H9 (cell line): ENCODE measurements around the gene SAV1. TPM values are rescaled to one million over a fixed set of nuclear protein-coding genes. Genes with fewer than 3 reads are reported as not detected.

Experiments
- DNase-seq: peaks from one replicate; pipeline ENCODE4 v3.0.0-alpha.2; 2017
- H2AFZ ChIP-seq: one replicate; pipeline ENCODE4 v1.6.1; 2013; ENCODE audit warnings: mild to moderate bottlenecking, low read length, control low read depth, moderate library complexity
- H2AK5ac ChIP-seq: 2 replicates; pipeline ENCODE4 v1.6.1; 2013; ENCODE audit warnings: low read length, control low read depth, mixed read lengths; ENCODE audit not compliant: insufficient read length
- H2BK120ac ChIP-seq: one replicate; pipeline ENCODE4 v1.6.1; 2013; ENCODE audit warnings: low read depth, mild to moderate bottlenecking, low read length, control low read depth, inconsistent platforms; ENCODE audit not compliant: poor library complexity, severe bottlenecking
- H2BK12ac ChIP-seq: 2 replicates; pipeline ENCODE4 v1.6.1; 2013; ENCODE audit warnings: low read length, control low read depth, mixed read lengths, low read depth; ENCODE audit not compliant: insufficient read length
- H2BK15ac ChIP-seq: 2 replicates; pipeline ENCODE4 v1.6.1; 2013; ENCODE audit warnings: low read depth, low read length, control low read depth
- H2BK20ac ChIP-seq: one replicate; pipeline ENCODE4 v1.6.1; 2013; ENCODE audit warnings: low read depth, mild to moderate bottlenecking, low read length, control low read depth, inconsistent platforms; ENCODE audit not compliant: poor library complexity, severe bottlenecking
- H2BK5ac ChIP-seq: 2 replicates; pipeline ENCODE4 v1.6.1; 2013; ENCODE audit warnings: low read length, control low read depth, mixed read lengths; ENCODE audit not compliant: insufficient read length
- H3K14ac ChIP-seq: 2 replicates; pipeline ENCODE4 v1.6.1; 2013; ENCODE audit warnings: low read length, control low read depth; ENCODE audit not compliant: insufficient read depth
- H3K18ac ChIP-seq: 2 replicates; pipeline ENCODE4 v1.6.1; 2013; ENCODE audit warnings: low read depth, mild to moderate bottlenecking, mixed read lengths, low read length, control low read depth; ENCODE audit not compliant: insufficient read length
- H3K23ac ChIP-seq: 2 replicates; pipeline ENCODE4 v1.6.1; 2013; ENCODE audit warnings: low read length, control low read depth, mixed read lengths, low read depth; ENCODE audit not compliant: insufficient read length
- H3K23me2 ChIP-seq: 2 replicates; pipeline ENCODE4 v1.6.1; 2013; ENCODE audit warnings: low read depth, mild to moderate bottlenecking, mixed read lengths, low read length, control low read depth; ENCODE audit not compliant: insufficient read length, poor library complexity, severe bottlenecking
- H3K27ac ChIP-seq: 2 replicates; pipeline ENCODE4 v1.5.1; 2013; ENCODE audit warnings: low read length, control low read depth, mixed read lengths, low read depth; ENCODE audit not compliant: insufficient read length
- H3K27me3 ChIP-seq: 2 replicates; pipeline ENCODE4 v1.6.1; 2013; ENCODE audit warnings: low read length, control low read depth, inconsistent platforms; ENCODE audit not compliant: insufficient read depth
- H3K4ac ChIP-seq: 2 replicates; pipeline ENCODE4 v1.6.1; 2013; ENCODE audit warnings: low read depth, mild to moderate bottlenecking, control low read depth, inconsistent platforms, low read length, moderate library complexity
- H3K4me1 ChIP-seq: 2 replicates; pipeline ENCODE4 v1.6.1; 2013; ENCODE audit warnings: low read length, control low read depth, inconsistent platforms; ENCODE audit not compliant: insufficient read depth
- H3K4me2 ChIP-seq: 2 replicates; pipeline ENCODE4 v1.6.1; 2013; ENCODE audit warnings: low read length, control low read depth, mixed read lengths; ENCODE audit not compliant: insufficient read length, insufficient read depth
- H3K56ac ChIP-seq: 2 replicates; pipeline ENCODE4 v1.6.1; 2013; ENCODE audit warnings: low read depth, mild to moderate bottlenecking, mixed read lengths, low read length, control low read depth; ENCODE audit not compliant: insufficient read length
- H3K79me1 ChIP-seq: 2 replicates; pipeline ENCODE4 v1.6.1; 2013; ENCODE audit warnings: low read depth, mild to moderate bottlenecking, moderate library complexity, low read length, control low read depth, inconsistent platforms; ENCODE audit not compliant: insufficient read depth, poor library complexity, severe bottlenecking
- H3K79me2 ChIP-seq: 2 replicates; pipeline ENCODE4 v1.6.1; 2013; ENCODE audit warnings: low read length, control low read depth, inconsistent platforms; ENCODE audit not compliant: insufficient read depth
- H3K9ac ChIP-seq: 2 replicates; pipeline ENCODE4 v1.6.1; 2013; ENCODE audit warnings: low read length, control low read depth, mixed read lengths; ENCODE audit not compliant: insufficient read length; ENCODE audit errors: extremely low read depth
- H3K9me3 ChIP-seq: one replicate; pipeline ENCODE4 v1.6.1; 2013; ENCODE audit warnings: low read depth, low read length, inconsistent platforms; ENCODE audit not compliant: control insufficient read depth
- H3T11ph ChIP-seq: one replicate; pipeline ENCODE4 v1.6.1; 2013; ENCODE audit warnings: mild to moderate bottlenecking, low read length, control low read depth, inconsistent platforms
- H4K20me1 ChIP-seq: one replicate; pipeline ENCODE4 v1.6.1; 2013; ENCODE audit not compliant: control insufficient read depth, insufficient read length, insufficient read depth
- H4K5ac ChIP-seq: 2 replicates; pipeline ENCODE4 v1.6.1; 2013; ENCODE audit warnings: low read depth, mild to moderate bottlenecking, mixed read lengths, low read length, control low read depth; ENCODE audit not compliant: insufficient read length
- H4K8ac ChIP-seq: replicated peaks from 2 replicates; pipeline ENCODE4 v1.6.1; 2013; ENCODE audit warnings: low read length, control low read depth, mixed read lengths, low read depth; ENCODE audit not compliant: insufficient read length
- H4K91ac ChIP-seq: 2 replicates; pipeline ENCODE4 v1.6.1; 2013; ENCODE audit warnings: low read depth, mild to moderate bottlenecking, moderate library complexity, mixed read lengths, low read length, control low read depth; ENCODE audit not compliant: insufficient read length
- H3K27ac Mint-ChIP-seq, 3 experiments: 2 replicates in 2 of 3; 3 replicates in 1 of 3; pipeline ENCODE4 v1.8.0; 2020 to 2021; ENCODE audit warnings: mixed read lengths in 3 of 3, mild to moderate bottlenecking in 1 of 3, moderate library complexity in 1 of 3
- H3K27me3 Mint-ChIP-seq: 2 replicates; pipeline ENCODE4 v1.8.0; 2021; ENCODE audit warnings: low read depth, mild to moderate bottlenecking, moderate library complexity, mixed read lengths
- H3K36me3 Mint-ChIP-seq, 3 experiments: 2 replicates in 2 of 3; 3 replicates in 1 of 3; pipeline ENCODE4 v1.8.0; 2020 to 2021; ENCODE audit warnings: low read depth in 3 of 3, mixed read lengths in 3 of 3; ENCODE audit not compliant: insufficient read depth in 1 of 3
- H3K4me1 Mint-ChIP-seq, 2 experiments: 2 replicates each; pipeline ENCODE4 v1.8.0; 2020; ENCODE audit warnings: mixed read lengths in 2 of 2
- H3K4me3 Mint-ChIP-seq, 2 experiments: 2 replicates in 1 of 2; 3 replicates in 1 of 2; pipeline ENCODE4 v1.8.0; 2020 to 2021; ENCODE audit warnings: mild to moderate bottlenecking in 2 of 2, mixed read lengths in 2 of 2, moderate library complexity in 1 of 2
- H3K9me3 Mint-ChIP-seq, 2 experiments: 2 replicates in 1 of 2; 3 replicates in 1 of 2; pipeline ENCODE4 v1.8.0; 2020; ENCODE audit warnings: mild to moderate bottlenecking in 2 of 2, mixed read lengths in 2 of 2, moderate library complexity in 1 of 2
- CTCF ChIP-seq: fragments of 200-600 bp; sonication (generic); conservative IDR thresholded peaks from 3 replicates; pipeline ENCODE4 v1.8.0; 2021; ENCODE audit warnings: antibody characterized with exemption, mild to moderate bottlenecking
- WGBS: extraction: QIAGEN DNeasy Blood & Tissue Kit; methylation state at CpG from one replicate; pipeline ENCODE4 v1.1.7; 2013; ENCODE audit warnings: missing lambda C conversion rate, low lambda C conversion rate, mixed read lengths; ENCODE audit not compliant: insufficient read length; ENCODE audit errors: extremely low coverage; 5-methylcytosine and 5-hydroxymethylcytosine counted together
- total RNA-seq: library from RNA; stranded (reverse); gene quantifications from 2 replicates; pipeline ENCODE4 v1.2.1, GENCODE V29; 2021

The SAV1 gene
- total RNA-seq, 1 experiment from 2014 or later: 57.3 TPM

- Histone ChIP-seq H3K27ac (no peak overlapping the region), H4K5ac (no peak overlapping the region), H3K56ac (no peak overlapping the region), H3K4me2 (no peak overlapping the region), H4K20me1 (no peaks in the 10 kb centered on the region), H3K9ac (no peak overlapping the region), H4K8ac (no peak overlapping the region), H3K23me2 (no peaks in the 10 kb centered on the region), H3K23ac (no peak overlapping the region), H2BK20ac (no peak overlapping the region), H2AK5ac (no peak overlapping the region), H2BK120ac (no peak overlapping the region), H3K27me3 (no peaks in the 10 kb centered on the region), H3T11ph (no peak overlapping the region), H2AFZ (no peak overlapping the region), H3K9me3 (no peaks in the 10 kb centered on the region), H2BK12ac (no peak overlapping the region), H3K14ac (no peak overlapping the region), H3K4ac (no peak overlapping the region), H3K79me1 (no peaks in the 10 kb centered on the region), H4K91ac (no peak overlapping the region), H2BK15ac (no peak overlapping the region), H3K79me2 (no peaks in the 10 kb centered on the region), H3K4me1 (no peaks in the 10 kb centered on the region), H2BK5ac (no peak overlapping the region), H3K18ac (no peak overlapping the region)
- no peaks in the 10 kb centered on the region for H3K9me3 Mint-ChIP-seq
- H3K4me3 Mint-ChIP-seq: no peak overlapping the region
- H3K27ac Mint-ChIP-seq: no peak overlapping the region
- no CpG with 5 or more reads among the region's 4 CpGs for WGBS
- DNase-seq: no peak
- no peaks in the 10 kb centered on the region for H3K4me1 Mint-ChIP-seq
- H3K27me3 Mint-ChIP-seq: no peaks in the 10 kb centered on the region
- TF ChIP-seq CTCF: no peak
- no peaks in the 10 kb centered on the region for H3K36me3 Mint-ChIP-seq
These were observed 53.0 kb downstream of the SAV1 start for GRCh38 chr14:50615056-50615455.
